GM13976 (cell line): ENCODE data around the gene SLC8A3.

Experiments
- DNase-seq: peaks from one replicate; pipeline ENCODE4 v3.0.0; 2012; ENCODE audit warnings: low spot score
- CTCF ChIP-seq: IDR thresholded peaks from 2 replicates; pipeline ENCODE4 v1.5.1; 2012; ENCODE audit warnings: borderline replicate concordance, mild to moderate bottlenecking; ENCODE audit not compliant: insufficient read depth; ENCODE audit errors: extremely low read depth, missing control alignments, control extremely low read depth
- in situ Hi-C: fragments of 300-500 bp; cut with MboI; formaldehyde crosslinking; loops from one replicate; pipeline ENCODE4 v1.12.0; 2022; ENCODE audit warnings: low sequenced_read_pairs, mixed read lengths, inconsistent platforms; ENCODE audit not compliant: unreplicated experiment

Gene SLC8A3

GRCh38 chr14:69997849-69998248, 190.9 kb downstream of the SLC8A3 start:
- DNase-seq = no peak
- no peak for TF ChIP-seq CTCF
- in situ Hi-C loops = no loop called here

GRCh38 chr14:69996216-69996615, 192.5 kb downstream of the SLC8A3 start:
- no peak for TF ChIP-seq CTCF
- in situ Hi-C loops = no loop called here
- no peak for DNase-seq
